Activated naive CD4-positive, alpha-beta T cell treated with anti-CD3 and anti-CD28 coated beads for 36 hours (primary cell): ENCODE data around the gene PDE4C. TPM values are rescaled to one million over a fixed set of nuclear protein-coding genes. Genes with fewer than 3 reads are reported as not detected.

Source experiments
- CTCF ChIA-PET: fragments of 350-600 bp; sonication (Branson Sonifier 250); formaldehyde crosslinking; loops from one replicate; lab custom pipeline; 2021; ENCODE audit warnings: antibody characterized with exemption; lab: Charles Lee
- DNase-seq: peaks from one replicate; pipeline ENCODE4 v3.0.0-alpha.2; 2020
- H3K27ac Mint-ChIP-seq: one replicate; pipeline ENCODE4 v1.8.0; 2021; ENCODE audit warnings: mild to moderate bottlenecking, mixed read lengths
- H3K27me3 Mint-ChIP-seq: one replicate; pipeline ENCODE4 v1.8.0; 2021; ENCODE audit warnings: low read depth, mixed read lengths
- H3K36me3 Mint-ChIP-seq: one replicate; pipeline ENCODE4 v1.8.0; 2021; ENCODE audit warnings: low read depth, mixed read lengths
- H3K4me1 Mint-ChIP-seq: one replicate; pipeline ENCODE4 v1.8.0; 2021; ENCODE audit warnings: low read depth, mixed read lengths
- H3K4me3 Mint-ChIP-seq: one replicate; pipeline ENCODE4 v1.8.0; 2021; ENCODE audit warnings: mild to moderate bottlenecking, moderate library complexity, mixed read lengths
- H3K9me3 Mint-ChIP-seq: one replicate; pipeline ENCODE4 v1.8.0; 2021; ENCODE audit warnings: mixed read lengths
- intact Hi-C: fragments of 100-400 bp; cut with micrococcal nuclease; formaldehyde crosslinking; loops from one replicate; pipeline ENCODE4 v1.15.1; 2023
- total RNA-seq, 2 experiments: library from RNA; stranded (reverse); gene quantifications; one replicate each; pipeline ENCODE4 v1.2.3, GENCODE V29; 2021

PDE4C gene
- total RNA-seq: under 1 TPM in 1 of 2 experiments, not detected in 1; 0.10 TPM

DNA sequence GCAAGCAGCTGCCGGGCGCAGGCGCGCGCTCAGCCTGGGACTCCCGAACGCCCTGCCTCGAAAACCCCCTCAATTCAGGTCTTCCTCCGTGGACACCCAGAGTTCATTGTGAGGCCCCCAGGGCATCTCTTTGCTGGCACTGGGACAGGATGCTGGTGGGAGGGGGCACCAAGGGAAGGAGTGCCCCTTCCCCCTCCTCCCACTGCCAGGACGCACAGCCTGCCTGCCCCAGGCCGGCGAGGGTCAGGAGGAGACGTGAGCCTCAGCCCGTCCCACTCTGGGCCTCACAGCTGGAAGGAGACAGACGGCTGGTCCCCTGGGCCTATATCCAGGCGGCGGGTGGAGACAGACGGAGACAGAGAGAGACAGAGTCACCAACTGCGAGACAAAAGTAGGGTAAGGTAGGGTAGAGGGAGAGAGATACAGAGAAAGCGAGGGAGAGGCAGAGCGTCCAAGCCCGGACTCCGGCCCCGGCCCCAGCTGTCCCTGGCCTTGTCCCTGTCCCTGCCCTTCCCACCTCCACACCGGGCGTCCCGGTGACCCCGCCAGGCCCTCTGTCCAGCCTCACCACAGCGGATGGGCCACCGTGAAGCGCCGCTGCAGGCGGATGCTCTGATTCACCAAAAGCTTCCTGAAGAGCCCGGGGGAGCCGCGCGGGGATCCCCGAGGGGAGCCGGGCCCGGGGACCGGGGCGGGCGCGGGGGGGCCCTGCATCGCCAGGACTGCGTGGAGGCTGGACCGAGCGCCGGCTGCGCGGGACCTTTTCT is at the start of gene PDE4C:
PDE4C (minus strand) TSS at position 737 of the 767 bp plus-strand sequence; CDS start at position 714, 23 bp downstream.
- Mint-ChIP-seq H3K4me1 (peaks cover 27% of the 10 kb centered on the region), H3K9me3 (no peaks in the 10 kb centered on the region), H3K4me3 (peak within 1 kb of the TSS; percentile 32), H3K27ac (no peak within 1 kb of the TSS), H3K27me3 (peaks cover 64% of the 10 kb centered on the region), H3K36me3 (no peaks in the 10 kb centered on the region)
- intact Hi-C loops: loop anchor here (2.0 kb wide), 1 partner anchor 33 kb away; the partner anchor contains the start of gene MPV17L2
- CTCF ChIA-PET: no interaction called here
- no peak for DNase-seq

DNA sequence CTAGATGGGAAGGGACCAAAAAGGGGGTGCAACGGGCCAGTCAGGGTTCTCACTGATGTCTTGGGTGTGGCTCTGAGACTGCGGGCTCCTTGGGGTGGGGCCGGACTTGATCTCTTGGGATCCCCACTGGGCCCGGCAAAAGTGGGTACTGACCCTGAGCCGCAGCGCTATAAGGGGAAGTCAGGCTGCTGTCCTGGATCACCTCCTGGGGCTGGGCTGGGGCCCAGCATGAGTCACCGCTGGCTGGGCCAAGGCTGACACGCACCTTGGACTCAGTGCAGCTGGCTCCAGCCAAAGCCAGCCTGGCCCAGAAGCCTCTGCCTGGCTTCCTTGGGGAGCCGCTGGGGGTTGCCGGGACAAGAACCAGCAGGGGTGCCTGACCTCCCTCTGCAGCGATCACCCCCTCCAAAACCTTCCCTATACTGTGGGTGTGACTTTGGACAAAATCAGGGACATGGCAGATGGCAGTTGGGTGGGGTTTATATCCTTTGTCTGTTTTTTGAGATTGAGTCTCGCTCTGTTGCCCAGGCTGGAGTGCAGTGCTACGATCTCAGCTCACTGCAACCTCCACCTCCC is 48.6 kb upstream of the PDE4C start:
- DNase-seq: no peak
- H3K9me3 Mint-ChIP-seq: no peaks in the 10 kb centered on the region
- intact Hi-C loops: no loop called here
- peaks cover 36% of the 10 kb centered on the region for H3K4me1 Mint-ChIP-seq
- H3K27me3 Mint-ChIP-seq: no peaks in the 10 kb centered on the region
- H3K27ac Mint-ChIP-seq: no peak overlapping the region
- peaks cover 14% of the 10 kb centered on the region for H3K36me3 Mint-ChIP-seq
- no peak overlapping the region for H3K4me3 Mint-ChIP-seq
- CTCF ChIA-PET: interaction anchor here (0.5 to 6.9 kb wide), 6 partner anchors 23 to 135 kb away, joined by 3 to 145 read pairs (median 4); no protein-coding TSS in a partner anchor

DNA sequence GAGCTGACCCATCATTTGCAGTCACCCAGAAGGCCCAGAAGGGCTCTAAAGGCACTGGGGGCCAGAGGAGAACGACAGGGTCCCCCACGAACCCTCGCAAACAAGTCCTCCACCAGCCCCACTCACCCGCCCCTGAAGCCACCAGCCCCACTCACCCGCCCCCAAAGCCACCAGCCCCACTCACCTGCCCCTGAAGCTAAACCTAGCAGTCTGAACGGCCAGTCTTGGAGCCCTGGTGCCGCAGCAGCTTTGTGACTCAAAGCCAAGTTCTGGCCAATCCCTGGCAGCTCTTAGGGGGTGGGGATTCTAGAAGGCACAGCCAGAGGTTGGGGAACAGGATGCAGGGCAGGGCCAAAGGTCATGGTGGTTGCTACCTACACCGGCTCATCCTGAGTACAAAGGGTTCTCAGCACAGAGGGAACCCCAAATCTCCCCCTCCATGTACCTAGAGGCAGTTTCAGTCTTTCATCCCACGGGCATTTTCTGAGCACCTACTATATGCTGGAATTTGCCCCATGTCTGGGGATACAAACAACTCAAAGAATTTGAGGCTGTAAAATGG is 48.1 kb upstream of the PDE4C start, which contains the start of gene IQCN:
IQCN (minus strand) TSS at position 234 of the 562 bp plus-strand sequence. CDS start 4,974 bp downstream, outside the sequence.
- DNase-seq: peak; percentile 48
- no peaks in the 10 kb centered on the region for H3K27me3 Mint-ChIP-seq
- peaks cover 35% of the 10 kb centered on the region for H3K4me1 Mint-ChIP-seq
- H3K4me3 Mint-ChIP-seq: no peak within 1 kb of the TSS
- peaks cover 8% of the 10 kb centered on the region for H3K36me3 Mint-ChIP-seq
- no peaks in the 10 kb centered on the region for H3K9me3 Mint-ChIP-seq
- intact Hi-C loops: no loop called here
- no peak within 1 kb of the TSS for H3K27ac Mint-ChIP-seq
- CTCF ChIA-PET: interaction anchor here (0.8 to 2.9 kb wide), 5 partner anchors 21 to 136 kb away, joined by 3 to 17 read pairs (median 4); no protein-coding TSS in a partner anchor

DNA sequence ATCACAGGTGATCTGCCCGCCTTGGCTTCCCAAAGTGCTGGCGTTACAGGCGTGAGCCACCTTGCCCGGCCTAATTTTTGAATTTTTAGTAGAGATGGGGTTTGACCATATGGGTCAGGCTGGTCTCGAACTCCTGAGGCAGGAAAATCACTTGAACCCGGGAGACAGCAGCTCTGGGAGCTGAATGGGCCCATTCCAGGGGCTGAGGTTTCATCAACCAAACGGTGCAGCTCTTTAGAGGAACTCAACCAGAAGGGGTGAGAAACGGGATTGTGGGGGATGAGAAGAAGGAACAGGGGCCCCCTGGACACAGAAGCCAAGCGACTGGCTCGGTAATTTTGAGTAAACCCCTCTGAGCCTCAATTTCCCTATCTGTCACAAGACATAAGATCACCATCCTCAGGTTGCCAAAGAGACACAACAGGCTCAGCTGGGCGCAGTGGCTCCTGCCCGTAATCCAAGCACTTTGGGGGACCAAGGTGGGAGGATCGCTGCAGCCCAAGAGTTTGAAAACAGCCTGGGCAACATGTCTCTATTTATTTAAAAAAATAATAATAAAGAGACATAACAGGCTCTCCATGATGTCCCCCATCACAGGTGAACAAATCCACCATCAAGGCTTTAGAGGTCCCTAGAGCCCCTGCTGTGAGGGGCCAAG is 47.5 kb upstream of the PDE4C start:
- peaks cover 5% of the 10 kb centered on the region for H3K36me3 Mint-ChIP-seq
- no peaks in the 10 kb centered on the region for H3K9me3 Mint-ChIP-seq
- no peak for DNase-seq
- no peak overlapping the region for H3K27ac Mint-ChIP-seq
- H3K4me1 Mint-ChIP-seq: peaks cover 29% of the 10 kb centered on the region
- no peaks in the 10 kb centered on the region for H3K27me3 Mint-ChIP-seq
- intact Hi-C loops: no loop called here
- no peak overlapping the region for H3K4me3 Mint-ChIP-seq
- CTCF ChIA-PET: interaction anchor here (0.7 to 2.9 kb wide), 8 partner anchors 21 to 139 kb away, joined by 3 to 17 read pairs (median 4); partner anchors contain the start of gene GDF15

DNA sequence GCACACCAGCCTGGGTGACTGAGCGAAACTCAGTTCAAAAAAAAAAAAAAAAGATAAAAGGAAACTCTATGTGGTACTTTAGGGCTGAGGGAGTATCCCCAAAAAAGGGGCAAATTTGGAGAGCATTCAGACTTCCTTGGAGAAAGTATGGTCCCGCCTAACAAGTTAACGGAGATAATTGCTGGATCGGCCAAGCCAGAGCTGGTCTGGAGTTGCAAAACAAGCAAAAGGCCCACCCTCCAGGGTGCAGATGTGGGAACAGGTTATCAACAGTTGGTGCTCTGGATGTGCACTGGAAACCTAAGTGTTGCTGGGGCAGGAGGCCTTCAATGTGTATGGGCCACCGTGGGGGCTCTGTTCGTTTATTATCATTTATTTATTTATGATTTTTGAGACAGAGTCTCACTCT is 45.2 kb upstream of the PDE4C start:
- CTCF ChIA-PET: interaction anchor here (0.6 to 2.9 kb wide), 7 partner anchors 10 to 68 kb away, joined by 3 to 17 read pairs (median 3); partner anchors contain the start of gene JUND
- intact Hi-C loops: no loop called here
- Mint-ChIP-seq H3K4me3 (no peak overlapping the region), H3K36me3 (no peaks in the 10 kb centered on the region), H3K27me3 (no peaks in the 10 kb centered on the region), H3K4me1 (peaks cover 17% of the 10 kb centered on the region), H3K27ac (no peak overlapping the region), H3K9me3 (no peaks in the 10 kb centered on the region)
- no peak for DNase-seq

DNA sequence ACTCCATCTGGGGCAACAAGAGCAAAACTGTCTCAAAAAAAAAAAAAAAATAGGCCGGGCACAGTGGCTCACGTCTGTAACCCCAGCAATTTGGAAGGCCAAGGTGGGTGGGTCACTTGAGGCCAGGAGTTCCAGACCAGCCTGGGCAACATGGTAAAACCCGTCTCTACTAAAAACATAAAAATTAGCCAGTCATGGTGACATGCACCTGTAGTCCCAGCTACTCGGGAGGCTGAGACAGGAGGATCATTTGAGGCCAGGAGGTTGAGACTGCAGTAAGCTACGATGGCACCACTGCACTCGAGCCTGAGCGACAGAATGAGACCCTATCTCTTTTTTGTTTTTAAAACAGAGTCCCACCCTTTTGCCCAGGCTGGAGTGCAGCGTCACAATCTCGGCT is 44.1 kb upstream of the PDE4C start:
- H3K4me3 Mint-ChIP-seq: no peak overlapping the region
- peaks cover 11% of the 10 kb centered on the region for H3K4me1 Mint-ChIP-seq
- H3K36me3 Mint-ChIP-seq: no peaks in the 10 kb centered on the region
- CTCF ChIA-PET: interaction anchor here (0.6 to 1.6 kb wide), 4 partner anchors 15 to 56 kb away, joined by 3 to 9 read pairs (median 4); a partner anchor contains a TSS
- intact Hi-C loops: no loop called here
- H3K27me3 Mint-ChIP-seq: no peaks in the 10 kb centered on the region
- H3K27ac Mint-ChIP-seq: no peak overlapping the region
- DNase-seq: no peak
- H3K9me3 Mint-ChIP-seq: no peaks in the 10 kb centered on the region

DNA sequence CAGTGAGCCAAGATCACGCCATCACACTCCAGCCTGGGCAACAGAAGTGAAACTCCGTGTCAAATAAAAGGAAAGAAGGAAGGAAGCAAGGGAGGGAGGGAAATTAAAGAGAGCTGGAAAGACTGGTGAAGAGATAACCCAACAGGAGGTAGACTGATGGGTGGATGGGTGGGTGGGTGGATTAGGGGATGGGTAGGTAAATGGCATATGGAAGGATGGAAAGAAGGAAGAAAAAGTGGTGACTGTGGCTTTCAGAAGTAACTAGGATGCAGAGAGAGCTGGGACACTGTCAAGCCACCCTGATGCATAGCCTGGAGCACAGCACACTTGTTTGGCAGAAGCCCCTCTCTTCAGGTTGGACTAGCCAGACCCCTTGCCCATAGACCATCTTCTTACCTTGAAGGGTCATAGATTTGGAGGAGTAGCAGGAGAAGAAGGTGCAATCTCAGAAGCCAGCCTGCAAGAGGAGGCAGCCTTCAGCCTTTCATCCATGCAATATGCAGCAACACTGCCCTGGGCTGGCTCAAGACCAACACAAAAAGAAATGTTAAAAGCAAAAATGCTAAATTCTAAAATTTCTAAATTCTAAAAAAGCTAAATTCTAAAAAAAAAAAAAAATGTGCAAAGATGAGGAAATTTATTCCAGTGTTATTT is 43.0 kb upstream of the PDE4C start:
- DNase-seq: no peak
- no peak overlapping the region for H3K27ac Mint-ChIP-seq
- CTCF ChIA-PET: interaction anchor here (0.9 to 1.6 kb wide), 5 partner anchors 10 to 63 kb away, joined by 3 to 9 read pairs (median 3); a partner anchor contains a TSS
- no peaks in the 10 kb centered on the region for H3K9me3 Mint-ChIP-seq
- H3K36me3 Mint-ChIP-seq: no peaks in the 10 kb centered on the region
- no peak overlapping the region for H3K4me3 Mint-ChIP-seq
- H3K27me3 Mint-ChIP-seq: no peaks in the 10 kb centered on the region
- no peaks in the 10 kb centered on the region for H3K4me1 Mint-ChIP-seq
- intact Hi-C loops: no loop called here

DNA sequence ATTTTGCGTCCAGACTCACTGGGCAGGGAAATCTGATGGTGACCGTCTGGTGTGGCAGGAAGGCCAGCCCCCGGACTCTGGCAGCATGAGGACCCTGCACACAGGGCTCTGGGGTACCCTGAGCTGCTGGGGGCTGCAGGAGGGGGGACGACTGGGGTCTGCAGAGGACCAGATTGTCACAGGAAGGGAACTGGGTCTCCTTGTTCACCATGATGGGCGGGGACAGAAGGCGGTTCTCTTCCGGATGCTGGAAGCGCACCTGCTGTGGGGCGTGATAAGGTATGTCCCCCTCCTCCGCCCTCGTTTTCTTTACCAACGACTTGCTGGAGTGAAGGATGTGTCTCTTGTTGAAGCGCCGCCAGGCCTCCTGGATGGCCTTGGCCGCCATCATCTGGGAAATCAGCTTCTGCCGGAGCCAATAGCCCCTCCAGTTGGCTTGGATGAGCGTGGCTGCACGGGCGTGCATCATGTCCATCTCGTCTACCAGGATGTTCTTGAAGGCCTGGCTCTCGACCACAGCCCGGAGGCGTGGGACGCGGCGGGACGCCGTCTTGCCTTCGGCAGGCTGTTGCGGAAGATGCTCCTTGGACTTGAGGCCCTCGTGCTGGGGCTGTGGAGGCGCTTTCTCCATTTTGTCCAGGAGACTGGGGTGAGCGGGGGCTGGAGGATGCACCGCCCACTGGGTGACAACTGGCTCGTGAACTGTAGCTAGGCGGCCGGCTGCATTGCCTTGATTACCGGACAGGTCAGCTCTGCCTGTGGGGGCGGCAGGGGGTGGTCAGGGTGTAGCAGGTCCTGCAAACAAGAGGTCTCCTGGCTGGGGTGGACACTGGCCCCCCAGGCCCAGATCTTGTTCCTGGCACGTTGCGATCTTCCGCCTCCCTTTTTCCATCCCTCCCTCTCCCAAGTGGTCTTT is 40.8 kb upstream of the PDE4C start:
- Mint-ChIP-seq H3K4me1 (no peaks in the 10 kb centered on the region), H3K9me3 (no peaks in the 10 kb centered on the region), H3K27me3 (no peaks in the 10 kb centered on the region), H3K27ac (no peak overlapping the region), H3K4me3 (no peak overlapping the region), H3K36me3 (no peaks in the 10 kb centered on the region)
- intact Hi-C loops: no loop called here
- DNase-seq: no peak
- CTCF ChIA-PET: no interaction called here

DNA sequence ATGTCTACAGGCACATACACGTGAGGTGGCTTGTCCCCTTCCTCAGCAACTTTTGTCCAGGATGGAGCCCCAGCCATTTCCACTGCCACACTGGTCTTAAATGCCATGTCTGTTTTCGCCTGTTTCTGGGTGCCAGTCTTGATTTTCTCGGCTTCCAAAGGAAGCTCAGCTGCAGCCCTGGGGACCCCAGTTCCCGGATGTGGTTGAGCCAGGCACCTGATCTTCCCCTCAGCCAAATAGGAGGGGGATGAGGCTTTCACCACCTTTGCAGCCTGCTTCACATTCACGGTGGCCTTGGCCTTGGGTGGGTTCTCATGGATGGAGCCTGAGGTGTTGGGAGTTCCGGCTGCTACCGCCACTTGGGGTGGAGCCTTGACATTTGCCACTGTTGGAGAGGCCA is 39.3 kb upstream of the PDE4C start:
- CTCF ChIA-PET: no interaction called here
- no peaks in the 10 kb centered on the region for H3K27me3 Mint-ChIP-seq
- H3K27ac Mint-ChIP-seq: no peak overlapping the region

DNA sequence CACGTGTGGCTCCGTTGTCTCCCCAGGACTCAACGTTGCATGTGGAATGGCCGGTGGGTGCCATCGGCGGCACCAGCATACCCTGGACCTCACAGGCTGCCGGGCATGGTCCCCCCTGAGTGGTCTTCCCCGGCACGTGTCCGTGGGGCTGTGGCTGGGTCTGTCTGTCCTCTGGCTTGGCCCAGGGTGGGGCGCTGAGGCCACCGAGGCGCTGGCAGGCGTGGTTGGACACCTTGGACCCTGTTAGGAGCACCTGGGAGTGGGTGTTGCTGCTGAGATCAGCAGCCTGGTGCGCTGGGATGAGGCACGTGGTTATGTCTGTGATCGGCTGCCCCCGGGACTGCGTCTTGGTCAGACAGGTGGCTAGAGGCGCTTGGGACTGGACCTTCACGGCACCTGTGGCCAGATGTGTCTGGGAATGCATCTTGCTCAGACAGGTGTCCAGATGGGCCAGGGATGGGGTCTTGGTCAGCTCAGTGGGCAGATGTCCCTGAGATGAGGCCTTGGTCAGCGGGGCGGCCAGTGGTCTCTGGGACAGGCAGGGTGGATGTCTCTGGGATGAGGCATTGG is 38.8 kb upstream of the PDE4C start:
- H3K4me3 Mint-ChIP-seq: no peak overlapping the region
- H3K9me3 Mint-ChIP-seq: no peaks in the 10 kb centered on the region
- H3K4me1 Mint-ChIP-seq: no peaks in the 10 kb centered on the region
- no peaks in the 10 kb centered on the region for H3K36me3 Mint-ChIP-seq
- no peak overlapping the region for H3K27ac Mint-ChIP-seq
- no peaks in the 10 kb centered on the region for H3K27me3 Mint-ChIP-seq
- intact Hi-C loops: no loop called here
- CTCF ChIA-PET: no interaction called here
- no peak for DNase-seq

More for the DNA sequence above, 39.3 kb upstream of the PDE4C start:
- Mint-ChIP-seq H3K36me3 (no peaks in the 10 kb centered on the region), H3K9me3 (no peaks in the 10 kb centered on the region), H3K4me3 (no peak overlapping the region), H3K4me1 (no peaks in the 10 kb centered on the region)
- DNase-seq: no peak
- intact Hi-C loops: no loop called here
